HepG2 (cell line): Measurements from ENCODE around the gene VPS13D. TPM values are rescaled to one million over a fixed set of nuclear protein-coding genes. Genes with fewer than 3 reads are reported as not detected.

Experiments used
- ADNP ChIP-seq: sonication (generic); formaldehyde crosslinking; IDR thresholded peaks from 2 replicates; pipeline ENCODE4 v1.4.0; 2020; ENCODE audit warnings: missing genetic modification reagents
- AGO1 ChIP-seq: fragments of 200-400 bp; formaldehyde crosslinking; IDR thresholded peaks from 2 replicates; pipeline ENCODE4 v1.6.1; 2017; ENCODE audit warnings: mild to moderate bottlenecking, low read depth, low read length, moderate library complexity; ENCODE audit not compliant: poor library complexity, severe bottlenecking
- AHR ChIP-seq: IDR thresholded peaks from 2 replicates; pipeline ENCODE4 v1.6.1; 2018; ENCODE audit warnings: missing genetic modification reagents, missing compliant biosample characterization
- ARNT ChIP-seq: fragments of 450-650 bp; IDR thresholded peaks from 2 replicates; pipeline ENCODE4 v1.6.1; 2017
- ATAD3A ChIP-seq: sonication (generic); formaldehyde crosslinking; IDR thresholded peaks from 2 replicates; pipeline ENCODE4 v1.4.0; 2020; ENCODE audit warnings: missing genetic modification reagents
- ATF1 ChIP-seq: IDR thresholded peaks from 2 replicates; pipeline ENCODE4 v1.6.1; 2016; ENCODE audit warnings: mild to moderate bottlenecking, control low read depth
- FOSL1 ChIP-seq: sonication (generic); formaldehyde crosslinking; IDR thresholded peaks from 2 replicates; pipeline ENCODE4 v1.9.0; 2021; ENCODE audit warnings: missing genetic modification reagents, borderline replicate concordance
- KLF13 ChIP-seq: sonication (generic); formaldehyde crosslinking; IDR thresholded peaks from 2 replicates; pipeline ENCODE4 v1.4.0; 2020; ENCODE audit warnings: mild to moderate bottlenecking, missing genetic modification reagents
- MYNN ChIP-seq: sonication (generic); formaldehyde crosslinking; IDR thresholded peaks from 2 replicates; pipeline ENCODE4 v1.4.0; 2020; ENCODE audit warnings: mild to moderate bottlenecking, low read depth, missing genetic modification reagents
- NFIB ChIP-seq: sonication (generic); formaldehyde crosslinking; IDR thresholded peaks from 2 replicates; pipeline ENCODE4 v1.9.0; 2021; ENCODE audit warnings: missing genetic modification reagents, mild to moderate bottlenecking, borderline replicate concordance
- RAD21 ChIP-seq: fragments of 450-650 bp; formaldehyde crosslinking; IDR thresholded peaks from 2 replicates; pipeline ENCODE4 v1.5.0; 2020; ENCODE audit warnings: mild to moderate bottlenecking
- RAD51 ChIP-seq: fragments of 450-650 bp; IDR thresholded peaks from 2 replicates; pipeline ENCODE4 v1.6.1; 2016; ENCODE audit warnings: borderline replicate concordance
- RFX5 ChIP-seq: IDR thresholded peaks from 2 replicates; pipeline ENCODE4 v1.6.1; 2011; ENCODE audit warnings: low read depth, low read length, improper control_type of control experiment
- SMC3 ChIP-seq: IDR thresholded peaks from 2 replicates; pipeline ENCODE4 v1.6.1; 2011; ENCODE audit warnings: low read length, improper control_type of control experiment
- SNAI1 ChIP-seq: sonication (generic); formaldehyde crosslinking; IDR thresholded peaks from 2 replicates; pipeline ENCODE4 v1.5.0; 2020; ENCODE audit warnings: mild to moderate bottlenecking, missing genetic modification reagents, borderline replicate concordance
- SRY ChIP-seq: sonication (generic); formaldehyde crosslinking; IDR thresholded peaks from 2 replicates; pipeline ENCODE4 v1.8.0; 2022; ENCODE audit warnings: mild to moderate bottlenecking, missing genetic modification reagents
- ZFP62 ChIP-seq: sonication (generic); formaldehyde crosslinking; IDR thresholded peaks from 2 replicates; pipeline ENCODE4 v1.4.0; 2020; ENCODE audit warnings: missing genetic modification reagents
- ZNF143 ChIP-seq: sonication (generic); formaldehyde crosslinking; IDR thresholded peaks from 2 replicates; pipeline ENCODE4 v1.4.0; 2020; ENCODE audit warnings: missing genetic modification reagents
- ZNF432 ChIP-seq: sonication (generic); formaldehyde crosslinking; IDR thresholded peaks from 2 replicates; pipeline ENCODE4 v1.5.0; 2020; ENCODE audit warnings: missing genetic modification reagents, mild to moderate bottlenecking, borderline replicate concordance
- ZNF441 ChIP-seq: sonication (generic); formaldehyde crosslinking; IDR thresholded peaks from 2 replicates; pipeline ENCODE4 v1.7.0; 2021; ENCODE audit warnings: missing genetic modification reagents, borderline replicate concordance
- ZNF468 ChIP-seq: sonication (generic); formaldehyde crosslinking; IDR thresholded peaks from 2 replicates; pipeline ENCODE4 v1.8.0; 2022; ENCODE audit warnings: mild to moderate bottlenecking, moderate library complexity, missing genetic modification reagents
- ZNF564 ChIP-seq: sonication (generic); formaldehyde crosslinking; IDR thresholded peaks from 2 replicates; pipeline ENCODE4 v1.8.1; 2023; ENCODE audit warnings: mild to moderate bottlenecking, missing genetic modification reagents
- ZNF598 ChIP-seq: sonication (generic); formaldehyde crosslinking; IDR thresholded peaks from 2 replicates; pipeline ENCODE4 v1.5.1; 2020; ENCODE audit warnings: mild to moderate bottlenecking, missing genetic modification reagents, borderline replicate concordance
- ZNF772 ChIP-seq: sonication (generic); formaldehyde crosslinking; IDR thresholded peaks from 2 replicates; pipeline ENCODE4 v1.5.0; 2020; ENCODE audit warnings: mild to moderate bottlenecking, missing genetic modification reagents
- ZNF773 ChIP-seq: sonication (generic); formaldehyde crosslinking; IDR thresholded peaks from 2 replicates; pipeline ENCODE4 v1.4.0; 2020; ENCODE audit warnings: missing genetic modification reagents, borderline replicate concordance
- polyA plus RNA-seq, 8 experiments: library from polyadenylated mRNA; depleted of rRNA in 3 of 8; stranded (reverse) in 7 of 8; unstranded in 1 of 8; fragments of >200 nt; fragmentation: Illumina TruSeq in 4 of 8; extraction: Trizol in 4 of 8; gene quantifications; 2 replicates each; pipeline versions ENCODE4 v1.2.1 to v1.2.3, GENCODE V29; 2011 to 2016; ENCODE audit warnings: low read depth in 4 of 8, missing spikeins in 1 of 8, mixed read lengths in 1 of 8; ENCODE audit not compliant: insufficient read depth in 1 of 8
- total RNA-seq, 5 experiments: library from RNA; depleted of rRNA; stranded (reverse); fragments of >200 nt; fragmentation: Illumina TruSeq; extraction: Trizol; gene quantifications; 2 replicates each; pipeline ENCODE4 v1.2.3, GENCODE V29; 2016; ENCODE audit warnings: low read depth in 1 of 5
- TF ChIP-seq, protein P1 (sequence below): sonication (generic); formaldehyde crosslinking; IDR thresholded peaks from 2 replicates; pipeline ENCODE4 v1.5.1; 2020; ENCODE audit warnings: missing genetic modification reagents, mild to moderate bottlenecking, borderline replicate concordance
- TF ChIP-seq, protein P2 (sequence below): sonication (generic); formaldehyde crosslinking; IDR thresholded peaks from 2 replicates; pipeline ENCODE4 v1.9.0; 2021; ENCODE audit warnings: missing genetic modification reagents, borderline replicate concordance
- TF ChIP-seq, protein P3 (sequence below): sonication (generic); formaldehyde crosslinking; IDR thresholded peaks from 2 replicates; pipeline ENCODE4 v1.4.0; 2020; ENCODE audit warnings: missing genetic modification reagents, mild to moderate bottlenecking, borderline replicate concordance

The VPS13D gene
- total and polyA plus RNA-seq, 2 of the 13 experiments (the other 11 are each of a cell fraction or from before 2014, with no cell fraction given): 8.6 to 13.9 TPM

DNA sequence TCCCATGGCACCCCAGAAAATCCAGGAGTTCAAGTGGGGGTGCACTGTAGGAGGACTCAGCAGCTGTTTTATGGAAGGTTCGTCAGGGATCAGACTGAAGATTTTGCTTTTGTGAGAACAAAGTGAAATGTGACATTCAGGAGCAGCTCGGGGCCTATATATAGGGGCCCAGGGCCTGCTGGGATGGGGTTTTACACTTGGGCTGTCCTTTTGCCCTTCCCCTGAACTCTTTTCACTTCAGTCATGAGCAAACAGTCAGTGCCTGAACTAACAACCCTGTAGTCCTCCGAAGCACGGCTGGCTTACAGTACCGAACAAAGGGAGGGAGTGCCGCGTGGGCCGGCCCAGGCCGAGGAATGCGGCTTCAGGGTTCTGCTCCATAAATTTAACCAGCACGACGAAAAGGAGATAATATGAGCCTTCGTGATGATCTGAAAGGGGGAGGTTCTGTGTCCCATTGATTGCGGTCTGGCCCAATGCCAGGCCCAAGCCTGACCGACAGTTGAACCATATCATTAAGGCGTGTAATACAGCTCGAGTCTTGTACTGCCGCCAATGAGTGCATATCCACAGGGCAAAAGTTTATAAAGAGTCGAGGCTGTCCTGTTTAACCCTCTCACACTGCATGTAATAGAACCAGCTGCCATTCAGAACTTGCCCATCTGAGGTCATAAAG lies 248.2 kb downstream of the VPS13D start (continued):
- no peak for TF ChIP-seq ATAD3A (CRISPR knock-in tag)
- no peak for TF ChIP-seq KLF13 (CRISPR knock-in tag)
- peak; percentile 91; the same call in 1 of the 2 replicates for TF ChIP-seq NFIB (CRISPR knock-in tag)
- no peak for TF ChIP-seq ARNT
- no peak for TF ChIP-seq AGO1
- TF ChIP-seq, protein P1, sequence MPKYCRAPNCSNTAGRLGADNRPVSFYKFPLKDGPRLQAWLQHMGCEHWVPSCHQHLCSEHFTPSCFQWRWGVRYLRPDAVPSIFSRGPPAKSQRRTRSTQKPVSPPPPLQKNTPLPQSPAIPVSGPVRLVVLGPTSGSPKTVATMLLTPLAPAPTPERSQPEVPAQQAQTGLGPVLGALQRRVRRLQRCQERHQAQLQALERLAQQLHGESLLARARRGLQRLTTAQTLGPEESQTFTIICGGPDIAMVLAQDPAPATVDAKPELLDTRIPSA: no peak
- TF ChIP-seq, protein P2, sequence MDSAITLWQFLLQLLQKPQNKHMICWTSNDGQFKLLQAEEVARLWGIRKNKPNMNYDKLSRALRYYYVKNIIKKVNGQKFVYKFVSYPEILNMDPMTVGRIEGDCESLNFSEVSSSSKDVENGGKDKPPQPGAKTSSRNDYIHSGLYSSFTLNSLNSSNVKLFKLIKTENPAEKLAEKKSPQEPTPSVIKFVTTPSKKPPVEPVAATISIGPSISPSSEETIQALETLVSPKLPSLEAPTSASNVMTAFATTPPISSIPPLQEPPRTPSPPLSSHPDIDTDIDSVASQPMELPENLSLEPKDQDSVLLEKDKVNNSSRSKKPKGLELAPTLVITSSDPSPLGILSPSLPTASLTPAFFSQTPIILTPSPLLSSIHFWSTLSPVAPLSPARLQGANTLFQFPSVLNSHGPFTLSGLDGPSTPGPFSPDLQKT (CRISPR knock-in tag): no peak
- peak; percentile 77; the same call in 1 of the 2 replicates for TF ChIP-seq ZNF564 (CRISPR knock-in tag)
- TF ChIP-seq ZNF772: peak; percentile 64; the same call in 1 of the 2 replicates
- TF ChIP-seq, protein P3, sequence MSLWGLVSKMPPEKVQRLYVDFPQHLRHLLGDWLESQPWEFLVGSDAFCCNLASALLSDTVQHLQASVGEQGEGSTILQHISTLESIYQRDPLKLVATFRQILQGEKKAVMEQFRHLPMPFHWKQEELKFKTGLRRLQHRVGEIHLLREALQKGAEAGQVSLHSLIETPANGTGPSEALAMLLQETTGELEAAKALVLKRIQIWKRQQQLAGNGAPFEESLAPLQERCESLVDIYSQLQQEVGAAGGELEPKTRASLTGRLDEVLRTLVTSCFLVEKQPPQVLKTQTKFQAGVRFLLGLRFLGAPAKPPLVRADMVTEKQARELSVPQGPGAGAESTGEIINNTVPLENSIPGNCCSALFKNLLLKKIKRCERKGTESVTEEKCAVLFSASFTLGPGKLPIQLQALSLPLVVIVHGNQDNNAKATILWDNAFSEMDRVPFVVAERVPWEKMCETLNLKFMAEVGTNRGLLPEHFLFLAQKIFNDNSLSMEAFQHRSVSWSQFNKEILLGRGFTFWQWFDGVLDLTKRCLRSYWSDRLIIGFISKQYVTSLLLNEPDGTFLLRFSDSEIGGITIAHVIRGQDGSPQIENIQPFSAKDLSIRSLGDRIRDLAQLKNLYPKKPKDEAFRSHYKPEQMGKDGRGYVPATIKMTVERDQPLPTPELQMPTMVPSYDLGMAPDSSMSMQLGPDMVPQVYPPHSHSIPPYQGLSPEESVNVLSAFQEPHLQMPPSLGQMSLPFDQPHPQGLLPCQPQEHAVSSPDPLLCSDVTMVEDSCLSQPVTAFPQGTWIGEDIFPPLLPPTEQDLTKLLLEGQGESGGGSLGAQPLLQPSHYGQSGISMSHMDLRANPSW (CRISPR knock-in tag): no peak
- no peak for TF ChIP-seq RFX5
- peak; percentile 28; the same call in 1 of the 2 replicates for TF ChIP-seq RAD21 (CRISPR knock-in tag)
- peak; percentile 45 for TF ChIP-seq SMC3
- no peak for TF ChIP-seq ATF1 (CRISPR knock-in tag)
- no peak for TF ChIP-seq ADNP (CRISPR knock-in tag)
- TF ChIP-seq ZNF598 (CRISPR knock-in tag): peak; percentile 74; the same call in 1 of the 2 replicates
- TF ChIP-seq MYNN: no peak
- no peak for TF ChIP-seq ZNF432 (CRISPR knock-in tag)
- TF ChIP-seq ZNF441 (CRISPR knock-in tag): no peak; the same call in 1 of the 2 replicates
- no peak for TF ChIP-seq ZFP62 (CRISPR knock-in tag)
- peak; percentile 69; the same call in 1 of the 2 replicates for TF ChIP-seq SRY
- TF ChIP-seq FOSL1 (CRISPR knock-in tag): peak; percentile 40; the same call in 1 of the 2 replicates
- TF ChIP-seq AHR (CRISPR knock-in tag): no peak
- no peak for TF ChIP-seq SNAI1 (CRISPR knock-in tag)
- TF ChIP-seq ZNF143 (CRISPR knock-in tag): peak; percentile 84
- TF ChIP-seq ZNF773 (CRISPR knock-in tag): no peak
- TF ChIP-seq ZNF468 (CRISPR knock-in tag): 0 out of 2 replicates have a peak, but pooled peaks have one; percentile 32
- TF ChIP-seq RAD51: no peak
